ENCODE results near the gene LPCAT2. TPM values are rescaled to one million over a fixed set of nuclear protein-coding genes. Genes with fewer than 3 reads are reported as not detected.

LPCAT2 gene
- polyA plus RNA-seq, 1 experiment: 20.6 TPM

- no peak for TF ChIP-seq CTCF (IDR thresholded peaks at IDR 0.05; ENCODE audit: low read depth, low read length)
- H3K9me3 ChIP-seq (ENCODE audit: control insufficient read depth, insufficient read depth, low read length): no peaks in the 10 kb centered on the region
- POLR2A ChIA-PET: no interaction called here
- CTCF ChIA-PET: interaction anchor here (0.6 to 12.0 kb wide), 14 partner anchors 35 to 1567 kb away, joined by 3 to 542 read pairs (median 4); no protein-coding TSS in a partner anchor
- H3K27ac ChIP-seq (ENCODE audit: low read depth, low read length): no peak overlapping the region
- no peaks in the 10 kb centered on the region for H3K27me3 ChIP-seq (ENCODE audit: control insufficient read depth, insufficient read depth, low read length)
- DNase-seq (ENCODE audit: low read depth, low spot score): no peak
- no peak overlapping the region for H3K4me3 ChIP-seq (ENCODE audit: low read depth, low read length)
Observed at GRCh38 chr16:55466209-55466608, 42.7 kb upstream of the LPCAT2 start.

GRCh38 chr16:55467898-55468297 is 41.0 kb upstream of the LPCAT2 start:
- Histone ChIP-seq H3K4me3 (ENCODE audit: low read depth, low read length) (no peak overlapping the region), H3K9me3 (ENCODE audit: control insufficient read depth, insufficient read depth, low read length) (no peaks in the 10 kb centered on the region), H3K27me3 (ENCODE audit: control insufficient read depth, insufficient read depth, low read length) (no peaks in the 10 kb centered on the region), H3K27ac (ENCODE audit: low read depth, low read length) (no peak overlapping the region)
- DNase-seq (ENCODE audit: low read depth, low spot score): no peak
- no peak for TF ChIP-seq CTCF (IDR thresholded peaks at IDR 0.05; ENCODE audit: low read depth, low read length)
- CTCF ChIA-PET: interaction anchor here (0.8 to 12.0 kb wide), 5 partner anchors 33 to 1918 kb away, joined by 3 to 542 read pairs (median 5); no protein-coding TSS in a partner anchor
- POLR2A ChIA-PET: no interaction called here

GRCh38 chr16:55468352-55468990 is 40.4 kb upstream of the LPCAT2 start:
- POLR2A ChIA-PET: no interaction called here
- no peak for TF ChIP-seq CTCF (IDR thresholded peaks at IDR 0.05; ENCODE audit: low read depth, low read length)
- Histone ChIP-seq H3K27ac (ENCODE audit: low read depth, low read length) (no peak overlapping the region), H3K9me3 (ENCODE audit: control insufficient read depth, insufficient read depth, low read length) (no peaks in the 10 kb centered on the region), H3K27me3 (ENCODE audit: control insufficient read depth, insufficient read depth, low read length) (no peaks in the 10 kb centered on the region), H3K4me3 (ENCODE audit: low read depth, low read length) (no peak overlapping the region)
- CTCF ChIA-PET: interaction anchor here (0.5 to 12.0 kb wide), 6 partner anchors 33 to 374 kb away, joined by 3 to 542 read pairs (median 4); no protein-coding TSS in a partner anchor
- DNase-seq (ENCODE audit: low read depth, low spot score): no peak

GRCh38 chr16:55469821-55470532 is 38.9 kb upstream of the LPCAT2 start:
- Histone ChIP-seq H3K27me3 (ENCODE audit: control insufficient read depth, insufficient read depth, low read length) (no peaks in the 10 kb centered on the region), H3K27ac (ENCODE audit: low read depth, low read length) (peak overlapping the region; percentile 50), H3K4me3 (ENCODE audit: low read depth, low read length) (no peak overlapping the region), H3K9me3 (ENCODE audit: control insufficient read depth, insufficient read depth, low read length) (no peaks in the 10 kb centered on the region)
- CTCF ChIA-PET: interaction anchor here (0.7 to 12.0 kb wide), 4 partner anchors 25 to 372 kb away, joined by 3 to 542 read pairs (median 3); no protein-coding TSS in a partner anchor
- POLR2A ChIA-PET: interaction anchor here (1.1 kb wide), 1 partner anchor 17 kb away, joined by 3 read pairs; no protein-coding TSS in a partner anchor
- no peak for TF ChIP-seq CTCF (IDR thresholded peaks at IDR 0.05; ENCODE audit: low read depth, low read length)
- no peak for DNase-seq (ENCODE audit: low read depth, low spot score)

All from AG04450 (cell line).